Choroid plexus epithelial cell (primary cell): ENCODE measurements around the gene MYMX.

Source experiments
- DNase-seq: peaks from one replicate; pipeline ENCODE4 v3.0.0-alpha.2; 2010; ENCODE audit warnings: low read depth
- H3K4me3 ChIP-seq: 2 replicates; pipeline ENCODE4 v1.5.1; 2011; ENCODE audit warnings: low read depth, mild to moderate bottlenecking, control low read depth, low read length, moderate library complexity
- TF ChIP-seq, protein P1 (sequence below): conservative IDR thresholded peaks from 2 replicates; pipeline ENCODE4 v1.5.1; 2011; ENCODE audit warnings: low read depth, mild to moderate bottlenecking, control low read depth, inconsistent platforms, low read length, moderate library complexity

Gene MYMX

GRCh38 chr6:44238687-44239350, 22.1 kb downstream of the MYMX start:
- H3K4me3 ChIP-seq, result no peak overlapping the region
- TF ChIP-seq, protein P1, sequence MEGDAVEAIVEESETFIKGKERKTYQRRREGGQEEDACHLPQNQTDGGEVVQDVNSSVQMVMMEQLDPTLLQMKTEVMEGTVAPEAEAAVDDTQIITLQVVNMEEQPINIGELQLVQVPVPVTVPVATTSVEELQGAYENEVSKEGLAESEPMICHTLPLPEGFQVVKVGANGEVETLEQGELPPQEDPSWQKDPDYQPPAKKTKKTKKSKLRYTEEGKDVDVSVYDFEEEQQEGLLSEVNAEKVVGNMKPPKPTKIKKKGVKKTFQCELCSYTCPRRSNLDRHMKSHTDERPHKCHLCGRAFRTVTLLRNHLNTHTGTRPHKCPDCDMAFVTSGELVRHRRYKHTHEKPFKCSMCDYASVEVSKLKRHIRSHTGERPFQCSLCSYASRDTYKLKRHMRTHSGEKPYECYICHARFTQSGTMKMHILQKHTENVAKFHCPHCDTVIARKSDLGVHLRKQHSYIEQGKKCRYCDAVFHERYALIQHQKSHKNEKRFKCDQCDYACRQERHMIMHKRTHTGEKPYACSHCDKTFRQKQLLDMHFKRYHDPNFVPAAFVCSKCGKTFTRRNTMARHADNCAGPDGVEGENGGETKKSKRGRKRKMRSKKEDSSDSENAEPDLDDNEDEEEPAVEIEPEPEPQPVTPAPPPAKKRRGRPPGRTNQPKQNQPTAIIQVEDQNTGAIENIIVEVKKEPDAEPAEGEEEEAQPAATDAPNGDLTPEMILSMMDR, result no peak
- no peak for DNase-seq

- no peak for DNase-seq
- no peak overlapping the region for H3K4me3 ChIP-seq
- TF ChIP-seq, protein P1, result no peak
These were observed 26.6 kb downstream of the MYMX start for GRCh38 chr6:44243345-44243744.

DNA sequence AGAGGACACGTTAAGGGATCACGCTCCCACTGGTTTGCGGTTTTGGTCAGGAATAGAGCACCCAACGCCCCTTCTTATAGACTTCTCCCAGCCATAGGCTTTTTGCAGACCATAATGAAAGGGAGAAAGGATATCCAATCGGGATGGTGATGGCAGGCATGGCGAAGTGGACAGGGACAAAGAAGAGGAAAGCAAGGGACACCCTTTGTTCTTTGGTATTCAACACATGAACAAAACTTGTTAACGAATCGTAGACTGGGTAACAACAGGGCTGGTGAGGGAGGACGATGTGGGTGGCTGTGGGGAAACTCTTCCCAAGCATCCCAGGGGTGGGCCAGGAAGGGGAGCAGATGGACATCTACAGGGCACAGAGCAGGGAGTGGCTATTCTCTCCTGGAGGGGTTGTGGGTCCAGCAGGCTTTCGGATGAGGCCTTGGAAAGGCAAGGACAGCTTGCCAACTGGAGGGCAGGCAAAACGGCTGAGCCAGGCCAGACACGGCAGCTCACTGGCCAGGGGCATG, 28.7 kb downstream of the MYMX start:
- H3K4me3 ChIP-seq, result peak overlapping the region; percentile 76
- TF ChIP-seq, protein P1, result no peak
- DNase-seq, result no peak

GRCh38 chr6:44245912-44246662, 29.4 kb downstream of the MYMX start:
- peak; percentile 83 for DNase-seq
- TF ChIP-seq, protein P1, result peak; percentile 24
- H3K4me3 ChIP-seq, result peak overlapping the region; percentile 76

- TF ChIP-seq, protein P1, result no peak
- DNase-seq, result peak; percentile 99
- peak within 1 kb of the TSS; percentile 76 for H3K4me3 ChIP-seq
These were observed 30.1 kb downstream of the MYMX start, which contains the start of gene HSP90AB1 for GRCh38 chr6:44246663-44247337. Gene HSP90AB1, plus strand, starts transcription at chr6:44247101. Its CDS starts 1,529 bp downstream, at chr6:44248630.

DNA sequence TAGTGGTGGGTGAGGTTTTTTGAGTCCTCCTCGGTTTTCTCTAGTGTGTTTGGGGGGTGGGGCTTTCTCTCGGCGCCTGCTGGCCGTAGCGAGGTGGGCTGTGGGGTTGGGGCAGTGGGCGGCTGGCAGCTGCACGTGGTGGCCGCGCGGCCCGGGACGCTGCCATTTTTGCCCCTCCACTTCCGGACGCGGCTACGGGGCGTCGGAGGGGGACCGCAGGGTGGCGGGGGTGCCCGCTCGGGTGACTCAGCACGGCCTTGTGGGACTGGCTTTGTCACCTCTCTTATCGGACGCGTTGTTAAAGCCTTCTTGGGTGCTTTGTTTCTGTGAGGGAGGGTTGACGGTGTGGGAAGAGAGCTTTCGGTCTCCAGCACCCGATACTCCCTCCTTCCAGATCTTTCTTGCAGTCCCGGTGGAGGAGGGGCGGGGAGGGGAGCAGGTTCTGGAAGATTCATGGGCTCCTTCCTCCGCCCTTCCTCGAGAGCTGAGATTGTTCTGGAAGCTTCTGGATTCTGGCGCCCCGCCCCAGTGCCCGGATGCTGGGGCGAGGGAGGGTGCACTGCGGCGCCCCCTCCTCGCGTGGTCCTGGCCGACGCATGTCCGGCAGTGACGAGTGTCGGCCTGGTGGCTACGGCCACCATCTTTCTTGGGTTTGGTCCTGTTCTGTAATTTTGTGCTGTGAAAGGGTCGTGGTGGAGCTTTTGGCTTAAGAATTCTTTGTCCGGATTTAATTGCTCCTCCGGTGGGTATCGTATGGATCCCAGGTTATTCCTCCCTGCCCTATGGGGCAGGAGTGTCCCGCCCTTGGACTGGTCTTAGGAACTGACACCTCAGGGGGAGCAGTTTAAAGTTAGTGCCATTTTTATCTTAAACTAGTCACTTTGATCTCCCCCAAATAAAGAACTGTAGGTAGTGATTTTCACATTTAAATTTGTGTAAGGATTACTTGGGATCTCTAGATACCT, 30.9 kb downstream of the MYMX start:
- TF ChIP-seq, protein P1, result no peak
- H3K4me3 ChIP-seq, result peak overlapping the region; percentile 76
- DNase-seq, result peak; percentile 57
